HG03103 (cell line): ENCODE measurements around the gene NFASC.

Source experiments
- ATAC-seq: cut with Tn5 transposase; IDR thresholded peaks from one replicate; pipeline ENCODE4 v1.9.1; 2021; ENCODE audit warnings: low read depth; ENCODE audit not compliant: unreplicated experiment

Gene NFASC

DNA sequence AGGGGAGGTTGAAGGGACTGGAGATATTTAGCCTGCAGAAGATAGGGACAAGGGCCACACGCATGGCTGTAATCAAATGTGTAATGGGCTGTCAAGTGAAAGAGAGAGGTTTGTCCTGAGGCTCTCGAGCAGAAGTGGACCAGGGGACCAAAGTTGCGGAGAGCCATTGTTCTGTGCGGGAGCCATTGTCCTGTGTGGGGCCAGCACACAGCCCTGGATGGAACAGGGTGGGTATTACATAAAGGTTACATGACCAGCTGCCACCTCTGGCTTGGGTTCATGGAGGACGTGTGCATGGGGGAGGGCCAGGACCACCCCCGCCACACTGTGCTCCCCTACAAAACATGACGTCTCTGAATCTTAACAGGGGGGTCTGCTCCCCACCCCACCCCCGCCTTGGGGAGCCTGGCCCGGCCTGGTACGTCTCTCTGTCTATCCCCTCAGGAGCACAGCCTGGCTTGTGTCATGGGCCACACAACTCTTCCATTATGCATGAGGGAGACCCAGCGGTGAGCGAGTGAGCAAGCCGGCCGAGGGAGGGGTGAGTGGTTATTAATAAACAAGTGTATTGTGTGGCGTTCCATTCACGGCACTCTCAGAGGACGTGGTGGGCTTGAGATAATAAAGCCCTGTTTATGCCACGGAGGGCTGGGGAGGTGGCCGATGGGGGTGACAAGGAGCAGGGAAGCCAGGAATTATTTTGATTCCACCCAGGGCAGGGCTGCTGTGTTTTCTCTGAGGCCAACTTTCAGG is at the start of gene NFASC:
TSS of gene NFASC (plus strand) at position 703 of the 753 bp plus-strand sequence. CDS start 73,454 bp downstream, outside the sequence.
- ATAC-seq: no peak

DNA sequence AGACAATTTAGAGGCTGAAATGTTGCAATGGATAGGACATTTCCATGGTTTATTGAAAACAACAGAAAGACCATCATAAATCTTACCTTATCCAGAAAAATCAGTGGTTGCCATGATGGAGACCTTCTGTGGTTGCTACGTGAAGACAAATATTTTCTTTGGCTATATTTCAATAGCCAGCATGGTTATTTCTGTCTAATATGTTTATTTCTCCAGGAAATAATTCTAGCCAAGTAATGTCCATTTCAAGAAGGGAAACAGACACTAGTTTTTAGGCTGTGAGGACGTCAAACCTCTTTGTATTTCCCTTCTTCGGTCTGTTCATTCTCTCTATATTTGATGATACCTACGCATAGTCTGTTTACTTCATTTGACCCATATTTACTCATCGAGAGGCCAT is 49.2 kb upstream of the NFASC start:
- ATAC-seq: no peak

DNA sequence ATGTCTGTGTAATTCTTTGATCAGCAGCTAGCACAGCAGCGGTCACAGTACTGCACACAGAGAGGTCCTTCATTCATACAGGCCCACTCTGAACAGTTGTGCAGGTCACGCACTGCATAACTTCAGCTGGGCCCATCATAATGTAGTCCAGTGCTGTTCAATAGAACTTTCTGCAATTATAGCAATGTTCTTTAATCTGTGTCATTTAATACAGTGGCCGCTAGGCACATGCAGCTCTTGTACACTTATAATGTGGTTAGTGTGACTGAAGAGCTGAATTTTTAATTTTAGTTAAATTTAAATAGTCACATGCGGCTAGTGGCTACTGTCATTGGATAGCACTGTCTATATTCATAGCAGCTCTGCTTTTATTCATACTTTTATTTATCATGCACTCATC is 48.7 kb upstream of the NFASC start:
- ATAC-seq: no peak

DNA sequence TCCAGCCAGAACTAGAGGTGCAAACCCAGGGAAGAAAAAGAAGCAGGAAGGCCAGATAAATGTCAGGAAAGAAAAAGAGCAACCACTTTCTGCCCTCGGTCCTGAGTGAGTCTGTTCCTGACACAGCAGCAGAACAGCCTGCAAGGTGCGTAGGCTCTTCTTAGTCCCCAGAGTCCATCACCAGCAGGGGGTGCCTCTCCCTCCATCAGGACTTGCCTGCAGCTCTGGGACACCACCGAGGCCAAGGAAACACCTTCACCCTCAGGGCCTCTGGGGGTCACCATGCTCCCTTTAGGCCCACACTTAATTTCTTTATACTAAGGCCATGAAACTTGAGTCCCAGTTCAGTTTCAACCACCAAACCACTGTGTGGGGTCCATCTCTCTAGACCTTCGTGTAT is 43.7 kb upstream of the NFASC start:
- ATAC-seq: no peak

DNA sequence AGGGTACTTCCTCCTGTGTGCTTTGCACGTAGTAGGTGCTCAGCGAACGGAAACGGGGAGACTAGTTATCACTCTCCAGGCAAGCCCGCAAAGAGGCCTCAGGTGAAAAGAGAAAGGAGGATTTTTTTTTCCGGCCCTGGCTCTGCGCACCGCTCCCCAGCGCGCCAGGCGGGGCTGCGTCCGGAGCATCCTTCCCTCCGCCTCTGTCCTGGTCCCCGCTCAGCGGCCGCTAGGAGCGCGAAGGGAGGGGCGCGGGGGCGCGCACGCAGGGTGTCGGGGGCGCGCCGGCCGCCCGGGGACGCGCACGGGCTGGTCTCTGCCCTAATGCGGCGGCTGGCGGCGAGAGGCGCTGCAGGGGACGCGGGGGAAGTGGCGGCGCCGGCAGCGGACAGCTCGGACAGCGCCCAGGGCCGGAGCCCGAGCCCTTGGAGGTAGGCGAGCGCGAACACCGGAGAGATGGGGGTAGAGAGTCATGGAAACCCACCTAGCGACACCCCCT is 42.3 kb upstream of the NFASC start:
- no peak for ATAC-seq

DNA sequence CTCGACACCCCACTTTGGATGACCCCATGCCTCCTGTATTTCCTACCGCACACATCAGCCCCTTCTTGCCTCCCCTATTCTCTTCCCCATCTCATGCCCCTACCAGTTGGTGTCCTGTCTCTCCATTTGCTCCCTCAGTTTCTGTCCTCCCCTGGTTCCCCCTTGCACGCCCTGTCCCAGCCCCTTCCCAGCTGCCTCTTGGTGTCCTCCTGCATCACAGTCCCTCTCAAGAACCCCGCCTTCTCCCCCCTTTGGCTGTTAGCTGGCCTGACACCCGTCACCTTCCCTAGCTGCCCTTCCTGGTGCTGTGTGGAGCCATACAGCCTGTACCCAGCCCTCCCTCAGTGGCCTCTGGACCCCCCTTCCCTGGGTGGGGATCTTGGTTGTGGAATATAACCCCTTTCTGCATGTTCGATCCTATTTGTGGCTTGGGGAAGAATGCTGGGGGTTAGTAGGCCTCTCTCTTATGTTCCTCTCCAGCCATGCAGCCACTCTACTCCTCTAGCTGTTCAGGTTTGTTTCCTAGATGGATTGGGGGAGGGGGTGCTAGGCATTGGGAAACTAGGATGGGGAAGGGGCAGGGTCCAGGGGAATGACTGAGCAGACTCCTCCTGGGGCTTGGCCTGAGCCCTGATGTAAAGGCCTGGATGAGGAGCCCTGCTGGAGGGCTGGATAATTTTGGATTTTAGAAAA is 41.4 kb upstream of the NFASC start:
- ATAC-seq: no peak

DNA sequence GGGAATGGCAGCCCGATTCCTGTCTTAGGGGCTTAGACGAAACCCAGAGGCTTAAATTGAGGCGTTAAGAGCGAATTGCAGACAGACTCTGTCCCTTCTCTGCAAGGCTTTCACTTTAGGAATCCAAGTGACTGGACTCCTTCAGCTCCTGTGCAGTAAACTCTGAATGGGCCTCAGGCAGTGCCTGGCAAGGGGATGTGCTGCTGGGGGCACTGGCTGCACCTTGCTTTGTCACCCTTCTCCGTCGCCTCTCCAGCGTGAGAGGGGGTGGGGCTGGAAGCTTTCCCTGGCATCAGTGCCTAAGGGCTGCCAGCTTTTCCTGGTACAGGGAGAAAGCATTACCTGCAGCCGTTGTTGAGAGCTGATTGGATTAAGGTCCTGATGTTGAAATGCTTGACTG is 39.9 kb upstream of the NFASC start:
- no peak for ATAC-seq

DNA sequence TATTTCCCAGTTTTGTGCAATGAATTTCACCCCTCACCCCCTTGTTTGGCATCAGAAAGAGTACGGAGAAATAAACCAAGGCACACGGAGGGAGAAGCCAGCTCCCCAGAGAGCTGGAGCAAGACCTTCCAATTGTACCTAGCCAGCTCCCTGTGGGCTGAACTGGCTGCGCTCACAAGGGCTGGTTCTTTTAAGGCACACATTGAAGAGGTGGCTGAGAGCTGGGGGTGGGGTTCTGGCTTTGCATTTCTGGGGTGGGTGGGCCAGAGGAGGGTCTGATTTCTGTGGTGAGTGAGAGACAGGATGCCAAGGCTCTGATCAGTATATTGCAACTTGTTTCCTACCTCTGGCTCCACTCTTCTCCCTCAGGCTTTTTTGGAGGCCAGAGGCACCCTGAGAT is 39.5 kb upstream of the NFASC start:
- no peak for ATAC-seq

DNA sequence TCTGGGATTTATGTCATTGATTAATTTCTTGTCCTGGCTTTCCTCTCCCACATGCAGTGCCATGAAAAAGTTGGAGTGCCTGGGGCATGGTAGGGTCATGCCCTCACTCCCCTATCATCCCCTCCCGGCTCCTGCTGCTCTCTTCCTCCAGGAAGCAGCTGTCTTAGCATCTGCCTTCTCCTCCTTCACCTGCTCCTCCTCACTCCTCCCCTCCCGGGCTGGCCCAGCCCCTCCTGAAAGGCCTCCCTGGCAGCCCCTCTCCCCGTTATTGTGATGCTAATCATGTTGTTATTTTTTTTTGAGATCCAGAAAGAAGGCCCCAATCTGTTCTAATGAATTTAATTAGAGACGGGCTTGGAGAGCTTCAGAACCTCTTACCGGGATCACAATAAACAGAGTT is 36.3 kb upstream of the NFASC start:
- ATAC-seq: no peak

DNA sequence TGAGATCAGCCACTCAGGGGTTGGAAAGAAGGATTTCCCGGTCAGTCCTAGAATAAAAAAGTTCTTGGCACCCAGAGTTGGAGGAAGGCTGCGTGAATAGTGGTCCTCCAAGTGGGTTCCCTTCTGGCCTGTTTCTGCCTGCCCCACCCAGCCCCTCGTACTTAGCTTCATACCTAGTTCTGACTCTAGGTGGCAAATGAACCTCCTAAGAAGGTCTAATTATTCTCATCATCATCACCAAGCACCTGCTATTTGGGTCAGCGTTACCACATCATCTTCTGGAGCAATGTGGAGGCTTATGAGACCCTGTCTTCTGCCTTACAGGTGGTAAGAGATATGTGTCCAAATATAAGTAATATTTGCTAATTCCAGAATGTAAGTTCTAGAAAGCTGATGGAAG is 35.9 kb upstream of the NFASC start:
- no peak for ATAC-seq

DNA sequence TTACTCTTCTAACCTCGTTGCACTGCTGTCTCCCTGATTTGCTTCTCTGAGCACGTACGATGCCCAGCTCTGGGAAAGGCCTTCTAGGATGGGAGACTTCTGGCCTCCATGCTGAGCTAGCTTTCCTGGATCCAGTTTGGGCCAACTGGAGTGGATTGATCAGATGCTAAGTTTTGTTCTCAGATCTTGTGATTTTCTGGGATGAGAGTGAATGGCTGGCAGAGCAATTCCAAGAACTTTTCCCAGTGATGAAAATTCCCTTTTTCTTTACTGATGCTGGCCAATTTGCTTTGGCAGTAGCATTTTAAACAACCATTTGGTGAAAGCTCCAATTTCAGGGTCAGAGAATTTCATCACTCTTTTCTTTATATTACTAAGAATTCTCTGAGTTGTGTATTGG is 34.9 kb upstream of the NFASC start:
- no peak for ATAC-seq

DNA sequence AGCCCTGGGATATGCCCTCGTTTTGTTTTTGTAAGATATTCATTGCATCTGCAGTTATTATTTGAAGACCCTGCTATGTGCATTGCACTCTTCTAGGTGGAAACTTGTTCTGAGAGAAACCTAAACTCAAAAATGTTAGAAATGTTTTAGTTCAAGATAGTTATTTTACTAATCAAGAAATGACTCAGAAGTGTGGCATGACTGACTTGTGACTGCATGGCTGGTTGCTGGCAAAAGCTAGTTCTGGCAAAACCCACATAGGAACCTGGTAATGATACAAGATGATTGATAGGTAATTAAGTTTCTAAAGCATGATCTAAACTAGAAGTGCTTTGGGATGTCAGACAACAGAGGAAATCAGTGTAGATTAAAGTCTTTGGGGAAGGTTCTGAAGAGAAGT is 33.8 kb upstream of the NFASC start:
- ATAC-seq: no peak

DNA sequence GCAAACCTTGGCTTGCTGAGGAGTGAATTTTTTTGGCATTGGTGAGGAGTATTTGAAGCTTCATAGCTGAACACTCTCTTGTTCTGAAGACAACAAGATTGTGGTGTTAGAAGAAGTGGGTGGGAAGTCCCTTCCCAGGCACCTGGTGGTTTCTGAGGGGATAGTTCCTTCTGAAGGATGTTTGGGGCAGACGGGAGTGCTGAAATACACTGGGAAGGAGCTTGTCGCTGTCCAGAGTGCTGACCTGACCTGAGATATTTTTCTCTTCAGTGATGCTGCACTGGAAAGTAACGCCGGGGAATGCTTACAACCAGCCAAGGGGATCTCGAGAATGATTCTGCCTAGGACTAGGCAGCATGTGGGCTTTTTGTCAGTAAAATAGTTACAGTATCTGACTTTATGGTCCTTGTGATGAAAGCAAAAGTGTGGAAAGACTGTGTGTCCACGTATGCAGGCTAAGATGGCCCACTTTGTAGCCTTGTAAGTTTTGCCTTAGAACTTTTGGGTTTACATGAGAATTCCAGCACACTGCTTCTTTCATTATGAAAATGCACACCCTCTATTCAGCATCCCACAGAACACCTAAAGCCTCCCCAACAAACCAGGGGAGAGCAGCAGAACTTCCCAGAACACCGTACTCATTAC is 33.1 kb upstream of the NFASC start:
- ATAC-seq: no peak

DNA sequence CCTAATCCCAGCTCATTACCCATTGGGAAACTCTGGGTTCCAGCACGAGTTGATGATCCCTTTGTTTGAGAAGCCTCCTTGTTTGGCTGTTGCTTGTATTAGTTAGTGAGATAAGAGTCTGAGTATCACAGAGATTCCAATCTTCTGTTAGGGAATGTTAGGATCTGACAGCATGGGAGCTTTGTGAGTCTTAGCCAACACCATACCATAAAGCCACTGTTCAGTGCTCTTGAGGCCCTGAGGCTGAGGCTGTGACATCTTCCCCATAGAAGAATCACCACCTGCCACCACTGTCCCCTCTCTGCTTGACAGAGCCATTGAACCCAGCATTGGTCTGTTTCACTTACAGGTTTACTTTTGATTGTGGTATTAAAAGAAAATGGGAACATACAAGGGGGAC is 29.3 kb upstream of the NFASC start:
- ATAC-seq: no peak

DNA sequence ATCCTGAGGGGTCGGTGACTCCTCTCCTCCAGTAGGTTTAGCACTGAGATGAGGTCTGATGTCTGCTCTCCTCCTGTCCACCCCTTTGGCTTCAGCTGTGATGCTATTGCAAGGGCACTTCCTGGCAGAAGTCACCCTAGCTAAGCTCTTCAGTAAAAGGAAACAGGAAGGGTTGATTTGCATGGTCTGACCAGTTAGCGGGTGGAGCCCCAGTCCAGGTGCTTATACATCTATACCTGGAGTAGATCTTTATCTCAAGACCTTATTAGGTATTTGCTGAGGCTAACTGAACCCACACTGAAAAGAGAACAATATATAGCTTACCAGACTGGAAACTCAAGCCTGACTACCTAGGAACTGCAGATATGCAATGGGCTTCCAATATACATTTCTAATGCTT is 28.9 kb upstream of the NFASC start:
- no peak for ATAC-seq

DNA sequence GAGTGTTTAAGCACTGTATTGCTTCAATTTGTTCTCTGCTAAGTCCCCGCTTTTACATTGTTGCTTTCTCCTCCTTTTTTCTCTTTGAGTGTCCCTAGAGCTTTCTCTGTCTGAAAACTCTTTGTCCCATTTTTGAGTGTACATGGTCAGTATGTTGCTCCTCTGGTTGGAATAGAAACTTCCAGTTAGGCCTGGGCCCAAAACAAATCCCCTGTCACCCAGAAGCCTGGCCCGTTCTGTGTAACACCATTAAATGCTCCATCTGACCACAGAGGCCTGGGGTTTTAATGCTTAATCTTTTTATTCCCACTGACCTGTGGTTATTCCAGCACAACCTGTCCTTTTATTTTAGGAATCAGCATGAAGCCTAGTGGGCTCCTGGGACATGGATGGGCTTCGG is 28.3 kb upstream of the NFASC start:
- no peak for ATAC-seq

DNA sequence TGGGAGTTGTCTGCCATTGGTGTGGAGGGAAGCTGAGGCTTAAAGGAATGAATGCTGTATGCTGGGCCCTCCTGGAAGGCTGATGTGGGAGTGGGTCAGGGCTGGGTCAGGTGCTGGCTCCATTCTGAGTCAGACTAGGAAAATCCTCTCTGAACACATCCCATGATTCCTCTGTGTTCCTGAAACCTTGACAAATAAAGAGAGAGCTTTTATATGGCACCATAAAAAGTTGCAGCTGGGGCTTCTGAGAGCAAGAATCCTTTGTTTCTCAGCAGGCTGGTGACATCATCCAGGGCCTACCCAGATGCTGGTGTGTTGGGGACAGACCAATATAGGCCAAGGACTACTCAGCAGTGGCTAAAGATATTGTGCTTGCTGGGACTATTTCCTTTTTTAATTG is 27.8 kb upstream of the NFASC start:
- ATAC-seq: no peak

DNA sequence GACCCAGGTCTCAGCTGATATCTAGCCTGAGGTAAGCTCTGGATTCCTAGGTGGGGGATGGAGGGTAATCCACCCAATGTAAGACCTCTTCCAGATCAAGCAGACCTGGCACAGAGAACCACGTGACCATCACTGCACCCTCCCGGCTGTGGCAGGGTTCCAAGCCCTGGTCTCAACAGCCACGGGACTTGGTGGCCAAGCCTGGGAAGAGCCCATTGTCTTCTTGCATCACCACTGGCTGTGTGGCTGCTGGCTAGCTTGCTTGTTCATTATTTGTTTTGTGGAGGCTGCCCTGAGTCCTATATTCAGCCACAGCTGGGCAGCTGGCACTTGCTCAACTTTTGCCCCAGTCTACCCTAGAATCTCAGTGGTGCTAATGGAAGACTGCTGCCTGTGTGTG is 24.1 kb upstream of the NFASC start:
- ATAC-seq: no peak

DNA sequence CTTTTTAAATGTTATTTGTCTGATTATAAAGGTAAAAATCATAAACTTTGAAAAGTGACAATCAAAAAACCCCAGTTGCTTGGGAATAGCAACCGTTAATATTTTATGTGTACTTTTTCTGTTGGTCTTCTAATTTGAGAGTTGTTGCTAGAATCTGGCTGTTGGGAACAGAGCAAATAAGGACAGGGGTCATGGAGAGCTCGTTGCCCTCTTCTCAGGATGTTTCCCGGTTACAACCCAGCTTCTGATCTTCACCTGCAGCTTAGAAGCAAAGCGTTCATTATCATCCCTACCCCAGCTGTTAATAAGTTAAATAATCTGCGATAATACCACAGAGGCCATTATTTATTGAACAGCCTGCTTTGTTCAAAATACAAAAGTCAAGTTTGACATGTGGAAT is 22.1 kb upstream of the NFASC start:
- no peak for ATAC-seq

DNA sequence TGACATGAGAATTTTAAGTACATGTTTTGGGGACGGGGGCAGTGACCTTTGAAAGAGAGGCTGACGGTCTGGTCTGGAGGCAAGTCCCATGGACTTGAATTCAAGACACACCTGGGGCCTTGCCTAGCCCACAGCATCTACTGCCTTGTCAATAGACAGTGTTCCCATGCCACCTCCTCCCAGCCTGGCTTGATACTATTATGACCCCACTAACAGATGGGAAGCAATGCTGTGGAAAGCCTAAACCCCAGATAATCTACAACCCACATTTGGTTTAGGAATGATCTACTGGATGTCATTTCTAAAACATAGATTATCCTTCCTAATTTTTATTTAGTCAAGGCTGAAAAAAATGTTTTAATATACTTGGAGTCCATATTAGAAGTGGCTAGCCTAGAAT is 17.8 kb upstream of the NFASC start:
- no peak for ATAC-seq

DNA sequence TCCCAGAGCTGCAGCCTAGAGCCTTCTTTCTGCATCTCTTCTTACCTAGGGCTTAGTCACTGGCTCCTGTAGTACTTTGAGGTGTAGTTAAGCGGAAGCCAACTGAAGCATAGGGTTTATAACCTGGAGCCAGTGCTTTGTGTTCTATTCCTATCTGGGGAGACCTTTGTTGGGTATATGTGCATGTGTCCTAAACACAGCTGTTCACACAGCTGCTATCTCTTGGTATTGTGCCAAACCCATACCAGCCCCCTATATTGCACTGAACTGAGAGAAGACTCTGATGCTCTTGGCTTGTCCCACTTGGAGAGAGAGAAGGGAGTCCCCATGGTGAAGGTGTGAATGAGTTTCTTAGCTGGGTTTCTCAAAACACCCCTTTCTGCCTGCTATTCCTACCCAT is 17.2 kb upstream of the NFASC start:
- no peak for ATAC-seq

DNA sequence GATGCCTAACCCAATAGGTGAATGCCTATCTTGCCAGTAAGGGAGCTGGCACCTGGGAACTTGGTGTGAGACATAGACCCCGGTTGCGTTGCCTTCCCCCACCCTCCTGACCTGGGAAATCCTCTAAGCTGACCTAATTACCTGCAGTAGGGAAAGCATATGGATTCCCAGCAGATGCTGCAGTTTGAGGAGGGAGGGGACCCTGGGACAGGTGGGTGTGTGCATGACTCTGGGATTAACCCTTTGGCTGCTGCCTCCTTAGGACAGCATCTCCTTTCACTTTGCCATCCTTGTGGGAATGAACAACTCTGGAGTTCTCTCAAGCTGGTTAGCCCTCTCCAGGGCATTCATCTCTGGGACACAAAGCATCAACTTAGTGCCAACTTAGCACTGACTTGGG is 16.4 kb upstream of the NFASC start:
- ATAC-seq: no peak
